IPS-NIHi7 (cell line): ENCODE data around the gene CDS1.
"Not testable (repeated sequence)": the region's sequence is repeated elsewhere in the genome, so short reads cannot be mapped to it uniquely, and the experiment has no call there.

Experiments
- DNase-seq: peaks from one replicate; pipeline ENCODE4 v3.0.0; 2012; ENCODE audit warnings: mixed read lengths; ENCODE audit errors: extremely low spot score

CDS1 gene

DNA sequence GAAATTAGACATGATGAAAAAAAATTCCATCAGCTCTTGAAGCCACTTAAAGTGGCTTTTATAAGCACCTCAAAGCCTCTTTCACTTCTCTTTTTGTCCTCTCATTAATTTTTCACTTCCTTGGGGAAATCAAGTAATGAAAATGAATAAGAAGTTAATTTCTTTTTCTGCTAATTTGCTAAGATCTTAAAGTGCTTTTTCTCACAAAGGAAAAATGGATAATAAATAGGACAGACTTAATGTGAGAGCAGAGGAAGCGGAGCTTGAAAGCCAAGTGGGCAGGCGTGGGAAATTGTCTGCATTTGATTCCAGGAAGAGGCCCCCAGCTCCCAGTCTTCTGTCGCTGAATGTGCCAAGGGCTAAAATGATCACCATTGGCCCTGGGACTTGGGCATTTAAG lies 28.6 kb downstream of the CDS1 start:
- no peak for DNase-seq

DNA sequence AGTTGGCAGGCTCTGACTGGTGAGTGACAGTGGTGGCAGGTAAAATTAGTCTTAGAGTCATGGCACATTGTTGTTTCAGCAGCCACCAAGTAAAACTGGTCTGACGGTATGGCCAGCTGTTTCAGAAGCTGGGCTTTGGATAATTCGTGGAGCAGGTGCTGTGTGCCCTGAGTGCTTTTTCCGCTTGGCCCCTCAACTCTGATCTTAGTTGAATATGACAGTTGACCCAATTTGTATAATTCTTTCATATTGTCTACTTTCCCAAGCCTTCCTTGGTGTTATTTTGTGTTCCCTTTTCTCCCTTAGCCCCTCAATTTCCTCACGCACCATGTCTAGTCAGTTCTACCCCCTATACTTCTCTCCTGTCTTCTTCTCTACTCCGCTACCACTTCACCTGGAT lies 32.0 kb downstream of the CDS1 start:
- DNase-seq: no peak

DNA sequence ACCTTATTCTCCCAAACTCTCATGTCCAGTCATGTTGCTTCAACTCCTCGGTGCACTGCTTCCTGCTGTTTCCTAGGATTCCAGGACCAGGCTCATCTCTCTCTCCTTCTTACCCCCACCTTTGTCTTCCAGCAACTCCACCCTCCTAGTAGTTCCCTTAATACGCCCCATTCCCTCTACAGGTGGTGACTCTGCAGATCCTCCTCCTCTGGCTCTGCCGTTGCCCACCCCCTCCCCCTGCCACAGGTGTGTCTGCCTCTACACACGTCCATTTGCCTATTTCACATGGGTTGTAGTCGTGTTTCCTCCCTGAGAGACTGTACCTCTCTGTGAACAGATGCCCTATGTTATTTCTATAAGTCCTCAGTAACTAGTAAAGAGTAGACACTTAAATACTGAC lies 32.4 kb downstream of the CDS1 start:
- no peak for DNase-seq

DNA sequence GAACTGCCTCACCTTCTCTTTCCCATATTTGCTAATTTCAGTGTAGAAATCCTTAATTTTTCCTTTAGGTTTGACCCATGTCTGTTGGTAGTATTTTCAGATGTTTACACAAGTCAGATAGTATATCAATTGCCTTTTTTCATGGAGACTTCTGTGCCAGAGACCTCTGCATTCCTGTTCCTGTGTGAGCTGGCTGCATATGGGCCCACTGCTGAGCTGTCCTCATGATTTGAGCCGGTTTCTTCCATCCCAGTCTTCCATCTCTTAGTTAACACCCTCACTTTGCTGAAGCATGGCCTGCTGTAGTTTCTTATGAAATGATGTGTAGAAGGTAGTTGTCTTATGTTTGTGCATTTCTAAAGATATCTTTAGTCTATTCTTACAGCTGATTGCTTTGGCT lies 40.0 kb downstream of the CDS1 start:
- peak; percentile 15 for DNase-seq

DNA sequence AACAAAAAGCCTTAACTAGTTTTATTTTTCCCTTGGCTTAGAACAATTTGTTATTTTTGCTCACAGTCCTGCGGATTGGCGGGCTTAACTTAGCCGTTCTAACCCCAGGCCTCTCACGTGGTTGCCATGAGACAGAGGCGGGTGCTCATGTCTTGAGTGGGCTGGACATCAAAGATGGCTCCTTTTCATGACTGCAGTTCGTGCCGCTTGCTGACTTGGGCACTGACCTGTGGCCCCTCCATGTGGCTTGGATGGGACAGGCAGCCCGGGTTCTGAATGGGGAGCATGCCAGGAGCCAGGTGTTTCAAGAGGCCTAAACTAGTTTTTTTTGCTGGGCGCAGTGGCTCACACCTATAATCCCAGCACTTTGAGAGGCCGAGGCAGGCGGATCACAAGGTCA lies 40.7 kb downstream of the CDS1 start:
- peak; percentile 11 for DNase-seq

DNA sequence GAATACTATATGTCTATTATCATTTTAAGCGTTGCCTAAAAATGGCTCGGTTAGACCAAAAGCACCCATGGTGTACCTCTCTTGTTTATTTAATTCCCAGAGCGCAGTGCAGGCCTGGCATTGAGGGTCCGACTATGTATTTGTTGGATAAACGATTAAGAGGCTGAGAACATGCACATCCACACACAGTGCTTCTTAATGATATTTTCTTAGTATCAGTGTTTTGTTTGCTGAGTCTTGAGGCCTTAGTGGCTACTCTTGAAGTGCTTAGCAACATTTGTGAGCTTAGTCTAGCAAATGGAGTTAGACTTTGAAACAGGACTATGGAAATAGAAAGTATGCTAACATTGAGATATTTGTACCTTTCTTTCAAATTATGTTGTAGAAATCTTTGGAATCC lies 43.7 kb downstream of the CDS1 start:
- DNase-seq: no peak

DNA sequence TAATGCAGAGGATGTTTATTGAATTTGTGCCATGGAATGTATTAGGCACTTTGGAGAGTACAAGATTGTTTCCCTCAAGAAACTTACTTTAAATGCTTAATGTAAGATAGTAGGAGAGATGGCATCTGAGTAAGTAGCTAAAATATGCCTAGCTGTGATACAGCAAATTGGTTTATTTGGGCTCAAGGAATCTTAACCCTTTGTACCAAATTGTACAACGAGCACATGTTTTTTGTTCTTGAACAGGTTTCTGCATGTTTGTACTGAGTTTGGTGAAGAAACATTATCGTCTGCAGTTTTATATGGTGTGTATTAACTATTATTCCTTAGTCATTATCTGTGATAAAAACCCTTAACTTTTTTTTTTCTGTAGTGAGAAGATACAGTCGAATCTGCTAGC lies 48.6 kb downstream of the CDS1 start:
- DNase-seq: no peak

DNA sequence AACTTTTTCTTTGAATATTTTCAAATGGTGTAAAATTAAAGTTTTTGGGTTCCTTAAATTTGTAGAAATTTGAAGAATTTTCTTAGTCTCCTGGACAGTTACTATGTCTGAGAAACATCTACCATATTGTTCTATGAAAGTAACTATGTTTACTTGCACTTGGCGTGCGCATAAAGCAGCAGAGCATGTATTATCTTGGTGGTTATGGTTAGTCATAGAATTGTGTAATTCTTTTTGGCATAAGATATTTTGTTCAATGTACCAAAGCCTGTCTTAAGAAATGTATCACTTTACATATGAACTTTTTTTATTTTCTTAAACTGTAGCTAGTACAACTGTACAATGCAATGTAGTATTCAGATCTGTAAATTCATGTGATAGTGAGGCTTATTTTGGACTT lies 49.2 kb downstream of the CDS1 start:
- no peak for DNase-seq

DNA sequence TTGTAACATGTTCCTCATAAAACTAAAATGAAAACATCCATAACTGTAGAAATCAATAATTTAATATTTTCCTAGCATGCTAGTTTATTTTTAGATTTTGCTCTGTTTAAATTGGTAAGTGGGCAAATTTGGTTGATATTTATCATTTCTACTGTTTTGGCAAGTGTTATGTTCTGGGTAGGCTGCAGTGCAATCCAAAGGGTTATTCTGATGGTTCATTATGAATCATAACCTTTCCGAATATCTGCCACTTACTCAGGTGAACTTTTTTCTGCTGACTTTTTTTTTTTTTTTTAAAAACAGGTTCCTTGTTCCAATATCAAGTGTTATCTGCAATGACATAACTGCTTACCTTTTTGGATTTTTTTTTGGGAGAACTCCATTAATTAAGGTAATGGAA lies 52.0 kb downstream of the CDS1 start:
- no peak for DNase-seq

DNA sequence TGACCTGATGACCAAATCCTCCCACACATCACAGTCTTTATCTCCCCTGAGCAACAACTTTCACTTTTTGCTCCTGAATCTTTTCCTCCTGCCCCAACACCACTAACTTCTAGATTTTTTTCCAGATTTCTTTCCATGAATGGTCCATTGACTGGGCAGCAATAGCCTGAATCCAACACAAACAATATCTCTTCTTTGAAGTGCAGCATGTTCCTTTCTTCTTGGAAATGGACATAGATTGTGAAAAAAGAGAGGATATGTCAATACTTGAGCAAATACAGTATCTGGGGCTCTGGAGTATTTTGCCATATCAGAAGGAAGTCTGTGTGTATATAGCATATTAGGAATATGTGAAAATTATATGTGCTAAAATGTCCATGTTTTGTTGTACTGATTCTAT lies 55.2 kb downstream of the CDS1 start:
- DNase-seq: no peak

DNA sequence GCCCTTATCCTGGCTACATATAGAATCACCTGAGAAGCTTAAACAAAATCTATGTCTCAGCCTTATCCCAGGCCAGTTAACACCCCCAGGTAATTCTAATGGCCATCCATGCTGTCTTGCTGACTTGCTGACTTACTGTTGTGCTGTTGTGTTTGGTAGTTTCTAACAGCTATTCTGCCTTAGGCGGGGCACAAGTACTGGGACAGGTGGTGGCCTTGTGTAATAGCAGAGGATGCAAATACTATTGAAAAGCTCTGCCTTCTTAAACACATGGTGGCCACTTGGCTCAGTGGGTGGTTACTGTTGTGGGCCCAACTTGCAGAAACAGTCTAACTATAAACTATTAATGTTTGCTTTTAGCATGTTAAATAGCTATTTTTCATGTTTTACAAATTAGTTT lies 56.2 kb downstream of the CDS1 start:
- DNase-seq: no peak

DNA sequence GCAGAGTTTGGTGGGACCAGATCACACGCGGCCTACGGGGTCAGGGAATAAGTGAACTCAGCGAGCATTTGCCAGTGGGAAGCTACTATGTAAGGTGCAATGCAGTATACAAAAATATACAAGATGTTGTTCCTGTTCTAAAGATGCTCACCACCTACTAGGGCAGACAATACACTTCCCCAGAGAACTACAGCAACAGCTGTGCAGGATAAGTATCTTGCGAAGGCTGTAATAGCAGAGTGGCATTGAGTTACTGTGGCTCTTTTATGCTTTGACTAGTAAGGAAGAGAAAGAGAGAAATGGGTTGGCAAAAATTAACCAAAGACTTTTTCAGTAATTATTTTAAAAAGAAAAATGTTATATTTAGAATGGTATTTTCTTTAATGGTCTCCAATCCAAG lies 61.2 kb downstream of the CDS1 start:
- no peak for DNase-seq

DNA sequence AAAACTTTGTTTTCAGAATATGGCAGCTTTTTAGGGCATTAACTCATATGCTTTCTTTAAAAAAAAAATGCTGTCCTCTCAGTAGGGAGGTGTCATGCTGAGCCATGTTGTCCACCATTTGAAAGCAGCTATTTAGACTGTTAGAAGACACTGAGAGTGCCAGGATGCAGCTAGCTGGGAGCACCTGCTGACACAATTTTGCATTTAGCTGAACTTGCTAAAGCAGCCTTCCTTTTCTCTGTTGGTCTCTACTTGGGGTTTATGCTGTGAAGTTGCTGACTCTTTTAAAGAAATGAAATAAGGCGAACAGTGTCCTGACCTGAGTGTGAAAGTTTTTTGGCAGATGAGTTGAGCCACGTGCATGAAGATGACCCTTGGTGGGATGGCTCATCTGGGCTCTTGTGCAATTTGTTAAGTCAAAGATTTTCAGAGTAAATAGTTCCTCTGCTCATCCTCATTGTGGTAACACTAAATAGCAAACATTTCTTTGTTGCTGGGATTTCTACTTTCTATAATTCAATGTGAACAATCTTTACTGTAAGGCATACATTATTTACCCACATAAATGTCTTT lies 64.5 kb downstream of the CDS1 start:
- DNase-seq: peak; percentile 56

DNA sequence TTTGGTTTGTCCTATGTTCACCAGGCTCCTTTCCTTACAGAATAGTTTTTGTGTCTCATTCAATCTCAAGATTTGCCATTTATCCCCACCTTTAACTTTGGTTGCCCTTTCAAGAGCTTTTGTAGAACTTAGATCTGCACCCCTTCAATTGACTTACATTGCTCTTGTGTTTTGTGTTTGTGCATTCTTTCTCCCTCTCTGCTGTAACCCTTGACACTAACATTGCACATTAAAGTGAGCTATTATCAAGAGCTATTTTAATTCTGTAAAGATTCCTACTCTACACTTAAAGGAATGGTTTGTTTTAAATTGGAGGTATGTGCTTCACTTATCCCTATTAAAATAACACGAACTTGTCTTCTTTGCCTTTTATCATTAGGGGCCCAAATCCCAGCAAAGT lies 65.3 kb downstream of the CDS1 start:
- DNase-seq: no peak

DNA sequence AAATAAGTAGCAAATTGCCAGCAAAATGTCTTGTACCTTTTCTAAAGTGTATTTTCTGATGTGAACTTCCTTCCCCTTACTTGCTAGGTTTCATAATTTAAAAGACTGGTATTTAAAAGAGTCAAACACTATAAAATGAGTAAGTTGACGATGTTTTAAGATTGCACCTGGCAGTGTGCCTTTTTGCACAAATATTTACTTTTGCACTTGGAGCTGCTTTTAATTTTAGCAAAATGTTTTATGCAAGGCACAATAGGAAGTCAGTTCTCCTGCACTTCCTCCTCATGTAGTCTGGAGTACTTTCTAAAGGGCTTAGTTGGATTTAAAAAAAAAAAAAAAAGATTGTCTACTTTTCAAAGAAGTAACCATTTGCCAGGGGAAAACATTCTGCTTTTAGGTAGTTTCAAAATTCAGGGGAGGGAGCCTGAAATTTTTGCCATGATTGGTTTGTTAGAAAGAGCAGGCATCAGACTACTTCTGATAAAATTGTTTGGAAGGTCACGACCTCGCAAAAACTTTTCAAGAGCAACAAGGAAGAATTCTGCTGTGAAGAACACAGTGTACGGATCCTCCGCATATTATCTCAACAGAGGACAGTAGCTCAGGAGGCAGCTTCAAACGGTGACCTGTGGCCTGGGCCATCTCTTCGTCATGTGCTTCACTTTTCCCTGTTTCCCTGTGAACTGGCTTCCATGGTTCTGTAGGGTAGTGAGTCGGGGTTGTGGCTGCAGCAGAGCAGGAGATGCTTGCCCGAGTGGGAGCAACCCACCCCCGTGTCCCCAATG lies 66.1 kb downstream of the CDS1 start:
- DNase-seq: no peak

DNA sequence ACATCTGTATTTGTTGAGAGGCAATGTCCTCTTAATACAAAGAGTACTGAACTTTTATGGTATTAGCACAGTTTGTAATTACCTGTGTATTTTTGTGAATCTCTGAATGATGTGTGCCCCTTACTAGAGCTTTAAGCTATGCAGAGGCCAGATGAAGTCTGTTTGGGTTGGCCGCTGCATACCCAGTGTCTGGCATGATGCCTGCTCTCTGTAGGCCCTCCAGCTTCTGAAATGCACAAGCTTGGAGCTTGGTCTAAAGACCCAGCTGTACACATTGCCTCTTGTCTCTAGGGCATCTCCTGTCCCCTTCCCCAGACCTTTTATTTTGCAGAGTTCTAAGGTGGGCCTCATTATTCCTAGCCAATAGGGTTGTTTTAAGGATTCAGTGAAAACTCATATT lies 68.6 kb downstream of the CDS1 start:
- DNase-seq: no peak

DNA sequence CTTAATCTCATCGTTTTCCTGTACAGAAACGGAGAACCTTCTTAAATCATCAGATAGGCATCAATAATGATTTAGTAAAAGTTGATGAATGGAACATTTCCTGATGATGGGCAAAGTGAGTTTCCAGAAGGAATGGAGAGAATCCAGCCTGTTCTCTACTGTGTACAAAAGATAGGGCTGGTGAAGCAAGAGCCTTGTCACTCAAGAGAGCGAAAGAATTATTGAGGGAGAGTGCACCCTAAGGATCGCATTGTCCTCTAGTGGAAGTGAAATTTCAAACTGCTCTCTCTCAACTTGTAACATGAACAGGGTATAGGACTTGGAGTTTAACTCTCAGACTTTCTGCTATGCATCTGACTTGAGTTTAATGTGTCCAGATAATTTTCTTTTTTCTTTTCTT lies 69.6 kb downstream of the CDS1 start:
- DNase-seq: no peak

DNA sequence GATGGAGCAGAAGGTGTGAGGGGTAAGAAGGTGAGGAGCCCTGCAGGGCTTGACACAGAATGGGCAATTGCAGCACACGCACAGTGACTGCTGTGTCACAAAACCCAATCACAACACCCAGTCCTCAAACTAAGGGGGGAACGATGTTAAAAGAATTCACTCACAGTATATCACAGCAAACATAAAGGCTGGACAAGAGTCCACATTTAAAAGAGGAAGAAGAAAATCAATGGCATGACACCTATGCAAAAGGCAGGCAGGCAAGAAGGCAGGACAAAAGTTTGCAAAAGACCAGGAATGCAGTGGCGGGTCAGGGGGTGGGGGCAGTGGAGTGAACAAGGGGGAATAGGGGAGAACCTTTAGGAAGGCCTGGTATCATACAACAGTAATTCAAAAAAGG lies 77.7 kb downstream of the CDS1 start:
- no peak for DNase-seq

DNA sequence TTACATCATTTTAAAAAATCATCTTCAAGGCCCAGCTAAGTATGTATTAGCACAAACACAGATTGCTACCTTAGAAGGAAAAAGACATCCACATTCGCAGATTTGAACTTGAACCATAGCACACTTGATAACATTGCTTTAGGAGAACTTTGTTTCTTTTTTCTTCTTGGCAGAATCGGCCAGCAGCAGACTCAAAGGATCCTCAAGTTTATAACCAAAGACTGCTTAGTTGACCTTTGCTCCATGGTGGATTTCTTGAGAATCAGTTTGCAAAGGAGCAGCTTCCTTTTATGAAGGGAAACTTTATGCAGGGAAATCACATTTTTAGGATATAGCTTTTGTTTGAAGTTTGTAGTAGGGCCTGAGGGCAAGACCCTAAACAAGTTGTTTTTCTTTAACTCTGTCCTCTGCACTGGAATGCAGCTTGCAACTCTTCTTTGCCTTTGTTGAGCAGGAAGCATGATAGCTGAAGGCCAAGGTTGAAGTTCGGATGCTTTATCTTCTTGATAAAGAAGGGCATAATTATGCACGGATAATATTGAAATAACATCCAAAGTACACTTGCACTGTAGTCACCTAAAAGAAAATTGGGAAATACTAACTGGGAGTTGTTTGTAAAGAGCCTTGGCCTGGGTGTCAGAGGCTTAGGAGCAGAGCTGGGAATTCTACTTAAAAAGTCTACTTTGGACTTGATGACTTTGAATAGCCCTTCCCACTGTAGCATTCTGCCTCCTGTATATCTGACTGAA lies 78.4 kb downstream of the CDS1 start:
- DNase-seq: no peak

DNA sequence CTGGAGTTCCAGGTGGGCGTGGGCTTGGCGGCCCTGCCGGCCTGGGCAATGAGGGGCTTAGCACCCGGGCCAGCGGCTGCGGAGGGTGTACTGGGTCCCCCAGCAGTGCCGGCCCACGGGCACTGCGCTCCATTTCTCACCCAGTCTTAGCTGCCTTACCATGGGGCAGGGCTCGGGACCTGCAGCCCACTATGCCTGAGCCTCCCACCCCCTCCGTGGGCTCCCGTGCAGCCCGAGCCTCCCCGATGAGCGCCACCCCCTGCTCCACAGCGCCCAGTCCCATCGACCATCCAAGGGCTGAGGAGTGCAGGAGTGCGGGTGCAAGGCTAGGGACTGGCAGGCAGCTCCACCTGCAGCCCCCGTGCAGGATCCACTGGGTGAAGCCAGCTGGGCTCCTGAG lies 81.8 kb downstream of the CDS1 start:
- DNase-seq: not testable (repeated sequence)

DNA sequence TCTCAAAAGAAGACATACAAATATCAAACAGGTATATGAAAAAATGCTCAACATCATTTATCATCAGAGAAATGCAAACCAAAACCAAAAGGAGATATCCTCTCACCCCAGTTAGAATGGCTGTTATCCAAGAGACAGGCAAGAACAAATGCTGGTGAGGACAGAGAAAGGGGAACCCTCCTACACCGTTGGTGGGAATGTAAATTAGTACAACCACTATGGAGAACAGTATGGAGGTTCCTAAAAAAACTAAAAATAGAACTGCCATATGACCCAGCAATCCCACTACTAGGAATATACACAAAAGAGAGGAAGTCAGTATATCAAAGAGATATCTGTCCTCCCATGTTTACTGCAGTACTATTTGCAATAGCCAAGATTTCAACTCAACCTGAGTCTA lies 83.5 kb downstream of the CDS1 start:
- no peak for DNase-seq

DNA sequence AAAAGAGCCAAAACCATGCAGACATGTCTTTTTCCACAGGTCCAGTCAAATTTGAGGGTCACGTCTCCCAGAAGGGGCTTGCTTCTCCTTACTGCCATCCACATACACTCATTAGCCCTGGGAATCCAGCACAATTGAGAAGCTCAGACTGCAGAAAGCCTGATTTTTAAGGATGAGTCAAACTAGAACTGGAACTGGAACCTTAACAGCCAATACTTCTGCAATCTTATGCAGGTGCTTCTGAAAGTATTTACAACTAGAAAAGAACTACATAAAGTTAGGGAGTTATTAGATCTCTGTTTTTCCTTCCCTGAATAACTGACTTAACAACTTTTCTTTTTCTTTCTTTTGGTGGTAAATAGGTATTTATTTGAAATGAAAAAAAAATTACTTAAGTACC lies 86.3 kb downstream of the CDS1 start:
- no peak for DNase-seq

DNA sequence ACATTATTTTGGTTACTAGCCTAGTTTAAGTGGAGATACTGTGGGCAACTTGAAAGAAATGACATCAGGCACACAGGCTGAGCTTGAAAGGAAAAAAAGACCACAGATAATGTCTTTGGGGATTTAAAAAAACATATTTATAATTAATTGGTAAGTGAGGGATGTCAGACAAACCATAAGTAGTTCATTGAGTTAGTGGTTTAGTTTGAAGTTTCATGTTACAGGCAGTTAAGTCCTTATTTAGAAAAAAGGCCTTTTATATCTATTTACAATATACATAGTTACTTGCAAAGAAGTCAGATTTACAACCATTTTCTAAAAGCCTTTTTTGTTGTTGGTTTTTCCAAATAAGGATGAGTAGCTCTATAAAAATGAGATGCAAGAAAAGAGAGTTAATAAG lies 89.2 kb downstream of the CDS1 start:
- DNase-seq: no peak
